RWPE1 (cell line): Measurements from ENCODE around the gene NFYC.
A peak's percentile ranks its signal among the peaks of the same experiment; 100 is the strongest.

ENCODE experiments used
- CTCF ChIA-PET: fragments of 350-600 bp; sonication (Branson Sonifier 250); formaldehyde crosslinking; extraction: SDS; loops from one replicate; lab custom pipeline; 2021; lab: Yijun Ruan, JAX
- POLR2A ChIA-PET: fragments of 400-600 bp; formaldehyde crosslinking; extraction: SDS; loops from one replicate; lab custom pipeline; 2020; ENCODE audit warnings: antibody characterized with exemption; ENCODE audit not compliant: low non-redundant PET; lab: Yijun Ruan, JAX
- DNase-seq: peaks from one replicate; pipeline ENCODE4 v3.0.0; 2012; ENCODE audit warnings: low spot score
- H3K27ac ChIP-seq: fragments of 450-650 bp; 2 replicates; pipeline ENCODE4 v1.5.1; 2017
- CTCF ChIP-seq: fragments of 450-650 bp; conservative IDR thresholded peaks from 2 replicates; pipeline ENCODE4 v1.5.1; 2017; ENCODE audit warnings: low read depth, mild to moderate bottlenecking

The NFYC gene

GRCh38 chr1:40709100-40709801, 17.7 kb downstream of the NFYC start:
- CTCF ChIA-PET: interaction anchor here (0.6 to 0.7 kb wide), 2 partner anchors 22 to 602 kb away, joined by 4 read pairs; no protein-coding TSS in a partner anchor
- peak overlapping the region; percentile 63 for H3K27ac ChIP-seq
- peak; percentile 93 for DNase-seq
- no peak for TF ChIP-seq CTCF
- POLR2A ChIA-PET: interaction anchor here (0.6 to 0.9 kb wide), 2 partner anchors 841 to 1097 kb away, joined by 3 read pairs; no protein-coding TSS in a partner anchor

- no peak overlapping the region for H3K27ac ChIP-seq
- CTCF ChIA-PET: interaction anchor here (0.6 kb wide), 2 partner anchors 193 to 601 kb away, joined by 3 to 4 read pairs; no protein-coding TSS in a partner anchor
- DNase-seq: no peak
- POLR2A ChIA-PET: interaction anchor here (0.9 to 1.0 kb wide), 2 partner anchors 19 to 1097 kb away, joined by 3 read pairs; partner anchors contain the start of gene NFYC
- no peak for TF ChIP-seq CTCF
Observed at GRCh38 chr1:40709802-40710278, 18.3 kb downstream of the NFYC start.

GRCh38 chr1:40710581-40711315, 19.2 kb downstream of the NFYC start:
- ChIA-PET POLR2A (interaction anchor here (1.0 kb wide), 1 partner anchor 20 kb away, joined by 3 read pairs; the partner anchor contains the start of gene NFYC), CTCF (interaction anchor here (0.6 kb wide), 1 partner anchor 192 kb away, joined by 3 read pairs; no protein-coding TSS in a partner anchor)
- DNase-seq: peak; percentile 20
- no peak overlapping the region for H3K27ac ChIP-seq
- no peak for TF ChIP-seq CTCF

GRCh38 chr1:40711465-40712404, 20.2 kb downstream of the NFYC start:
- CTCF ChIA-PET: no interaction called here
- DNase-seq: peak; percentile 84
- POLR2A ChIA-PET: no interaction called here
- H3K27ac ChIP-seq: no peak overlapping the region
- no peak for TF ChIP-seq CTCF

GRCh38 chr1:40712405-40712944, 21.0 kb downstream of the NFYC start:
- no peak for DNase-seq
- ChIA-PET POLR2A (no interaction called here), CTCF (no interaction called here)
- H3K27ac ChIP-seq: peak overlapping the region; percentile 75
- no peak for TF ChIP-seq CTCF
